Gastrocnemius medialis (tissue), 4 donors: Measurements from ENCODE around the gene OPRM1. TPM values are rescaled to one million over a fixed set of nuclear protein-coding genes. Genes with fewer than 3 reads are reported as not detected.

Source experiments
- ATAC-seq, 2 donors: fragments of 150-250 bp; one replicate each; pipeline ENCODE4 v1.9.1; 2016
- DNase-seq, 2 donors: peaks; one replicate each; pipeline ENCODE4 v3.0.0-alpha.2; 2019
- H3K27ac ChIP-seq, 4 donors: fragments of 200-600 bp; sonication (generic); 1 replicate in 1 of 4; 2 replicates in 3 of 4; pipeline ENCODE4 v1.5.1; 2016 to 2018; ENCODE audit warnings: mild to moderate bottlenecking in 2 of 4, moderate library complexity in 1 of 4
- H3K27me3 ChIP-seq, 3 donors: fragments of 200-600 bp; sonication (generic) in 2 of 3; 1 replicate in 1 of 3; 2 replicates in 2 of 3; pipeline versions ENCODE4 v1.5.1 to v1.6.0; 2016 to 2019; ENCODE audit warnings: mild to moderate bottlenecking in 1 of 3, moderate library complexity in 1 of 3
- H3K36me3 ChIP-seq, 2 donors: fragments of 200-600 bp; sonication (generic) in 1 of 2; one replicate each; pipeline ENCODE4 v1.5.1; 2017 to 2018
- H3K4me1 ChIP-seq, 2 donors: fragments of 200-600 bp; sonication (generic) in 1 of 2; one replicate each; pipeline ENCODE4 v1.5.1; 2016 to 2017; ENCODE audit warnings: mild to moderate bottlenecking in 2 of 2
- H3K4me3 ChIP-seq, 4 donors: fragments of 200-600 bp; sonication (generic) in 3 of 4; 1 replicate in 1 of 4; 2 replicates in 3 of 4; pipeline ENCODE4 v1.5.1; 2016 to 2019; ENCODE audit warnings: mild to moderate bottlenecking in 2 of 4
- H3K9me3 ChIP-seq, 3 donors: fragments of 200-600 bp; sonication (generic) in 2 of 3; 1 replicate in 1 of 3; 2 replicates in 2 of 3; pipeline ENCODE4 v1.5.1; 2016 to 2019
- CTCF ChIP-seq, 5 experiments: fragments of 450-650 bp in 3 of 5; fragments of 200-600 bp in 2 of 5; sonication (generic) in 2 of 5; IDR thresholded peaks in 4 of 5; conservative IDR thresholded peaks in 1 of 5; 1 replicate in 4 of 5; 2 replicates in 1 of 5; pipeline ENCODE4 v1.5.1; 2016 to 2019; ENCODE audit warnings: antibody characterized with exemption in 5 of 5, mild to moderate bottlenecking in 3 of 5, moderate library complexity in 3 of 5
- POLR2A ChIP-seq, 2 donors: fragments of 450-650 bp; IDR thresholded peaks; one replicate each; pipeline ENCODE4 v1.6.1; 2017; ENCODE audit warnings: antibody characterized with exemption in 2 of 2, mild to moderate bottlenecking in 2 of 2, moderate library complexity in 2 of 2
- in situ Hi-C, 4 donors: fragments of 200-750 bp; cut with MboI; loops; one replicate each; pipeline versions ENCODE4 v1.15.0 to v1.8.0; 2017; ENCODE audit warnings: low sequenced_read_pairs in 4 of 4
- intact Hi-C: fragments of 100-400 bp; cut with DNase I; formaldehyde crosslinking; loops from one replicate; pipeline ENCODE4 v1.15.1; 2023; ENCODE audit warnings: low total_unique reads
- total RNA-seq, 4 donors: library from RNA; depleted of rRNA; stranded (reverse); fragments of >200 nt; gene quantifications; one replicate each; pipeline versions ENCODE4 v1.1.0 to v1.2.3, GENCODE V29; 2016

OPRM1 gene
- not detected for total RNA-seq

GRCh38 chr6:154039231-154039842 is at the start of gene OPRM1:
OPRM1 (plus strand) TSS chr6:154039240; CDS start chr6:154039545, 305 bp downstream.
- in situ Hi-C loops, result no loop called here
- Histone ChIP-seq H3K4me1 (no peaks in the 10 kb centered on the region), H3K9me3 (no peaks in the 10 kb centered on the region), H3K27me3 (peaks cover 2 to 9% (median 6%) of the 10 kb centered on the region in 3 donors), H3K36me3 (no peaks in the 10 kb centered on the region), H3K4me3 (no peak within 1 kb of the TSS), H3K27ac (no peak within 1 kb of the TSS)
- no peak for DNase-seq
- no peak for ATAC-seq
- intact Hi-C loops, result no loop called here
- TF ChIP-seq POLR2A (IDR thresholded peaks at IDR 0.05) (no peak), CTCF (IDR thresholded peaks at IDR 0.05 in 4 of 5, conservative IDR thresholded peaks at IDR 0.05 in 1 of 5) (no peak)

GRCh38 chr6:153989989-153990388 is 49.1 kb upstream of the OPRM1 start:
- intact Hi-C loops, result no loop called here
- TF ChIP-seq CTCF (IDR thresholded peaks at IDR 0.05 in 4 of 5, conservative IDR thresholded peaks at IDR 0.05 in 1 of 5), result no peak
- no peak for TF ChIP-seq POLR2A (IDR thresholded peaks at IDR 0.05)
- no peak overlapping the region for H3K27ac ChIP-seq
- no peaks in the 10 kb centered on the region for H3K36me3 ChIP-seq
- ATAC-seq, result no peak
- no peak overlapping the region for H3K4me3 ChIP-seq
- no peaks in the 10 kb centered on the region for H3K4me1 ChIP-seq
- DNase-seq, result no peak
- in situ Hi-C loops, result no loop called here
- H3K27me3 ChIP-seq, result no peaks in the 10 kb centered on the region
- H3K9me3 ChIP-seq, result no peaks in the 10 kb centered on the region

GRCh38 chr6:153994004-153994403 is 45.0 kb upstream of the OPRM1 start:
- intact Hi-C loops, result no loop called here
- TF ChIP-seq POLR2A (IDR thresholded peaks at IDR 0.05), result no peak
- TF ChIP-seq CTCF (IDR thresholded peaks at IDR 0.05 in 4 of 5, conservative IDR thresholded peaks at IDR 0.05 in 1 of 5), result no peak
- no peaks in the 10 kb centered on the region for H3K9me3 ChIP-seq
- H3K27ac ChIP-seq, result no peak overlapping the region
- H3K36me3 ChIP-seq, result no peaks in the 10 kb centered on the region
- ATAC-seq, result no peak
- in situ Hi-C loops, result no loop called here
- no peak for DNase-seq
- H3K4me3 ChIP-seq, result no peak overlapping the region
- no peaks in the 10 kb centered on the region for H3K4me1 ChIP-seq
- no peaks in the 10 kb centered on the region for H3K27me3 ChIP-seq

- DNase-seq (no peak), ATAC-seq (no peak)
- Histone ChIP-seq H3K9me3 (no peaks in the 10 kb centered on the region), H3K4me3 (no peak overlapping the region), H3K27ac (no peak overlapping the region), H3K27me3 (no peaks in the 10 kb centered on the region), H3K36me3 (no peaks in the 10 kb centered on the region), H3K4me1 (no peaks in the 10 kb centered on the region)
- TF ChIP-seq CTCF (IDR thresholded peaks at IDR 0.05 in 4 of 5, conservative IDR thresholded peaks at IDR 0.05 in 1 of 5), result no peak
- no peak for TF ChIP-seq POLR2A (IDR thresholded peaks at IDR 0.05)
- intact Hi-C loops (no loop called here), in situ Hi-C loops (no loop called here)
Observed at GRCh38 chr6:153994811-153995210, 44.2 kb upstream of the OPRM1 start.

- in situ Hi-C loops (no loop called here), intact Hi-C loops (no loop called here)
- H3K36me3 ChIP-seq, result no peaks in the 10 kb centered on the region
- TF ChIP-seq POLR2A (IDR thresholded peaks at IDR 0.05) (no peak), CTCF (IDR thresholded peaks at IDR 0.05 in 4 of 5, conservative IDR thresholded peaks at IDR 0.05 in 1 of 5) (no peak)
- ATAC-seq (no peak), DNase-seq (no peak)
- H3K4me1 ChIP-seq, result no peaks in the 10 kb centered on the region
- H3K4me3 ChIP-seq, result no peak overlapping the region
- H3K27me3 ChIP-seq, result no peaks in the 10 kb centered on the region
- H3K27ac ChIP-seq, result no peak overlapping the region
- H3K9me3 ChIP-seq, result no peaks in the 10 kb centered on the region
Observed at GRCh38 chr6:153997221-153997620, 41.8 kb upstream of the OPRM1 start.
